Measurements from ENCODE around the gene PRKACA.
"Not testable (repeated sequence)": the region's sequence is repeated elsewhere in the genome, so short reads cannot be mapped to it uniquely, and the experiment has no call there.

Gene PRKACA

GRCh38 chr19:14147797-14148605, 30.4 kb upstream of the PRKACA start:
- peak in 1 of 2 donors; percentile 23 for DNase-seq (ENCODE audit: low read depth in 2 of 2)

DNA sequence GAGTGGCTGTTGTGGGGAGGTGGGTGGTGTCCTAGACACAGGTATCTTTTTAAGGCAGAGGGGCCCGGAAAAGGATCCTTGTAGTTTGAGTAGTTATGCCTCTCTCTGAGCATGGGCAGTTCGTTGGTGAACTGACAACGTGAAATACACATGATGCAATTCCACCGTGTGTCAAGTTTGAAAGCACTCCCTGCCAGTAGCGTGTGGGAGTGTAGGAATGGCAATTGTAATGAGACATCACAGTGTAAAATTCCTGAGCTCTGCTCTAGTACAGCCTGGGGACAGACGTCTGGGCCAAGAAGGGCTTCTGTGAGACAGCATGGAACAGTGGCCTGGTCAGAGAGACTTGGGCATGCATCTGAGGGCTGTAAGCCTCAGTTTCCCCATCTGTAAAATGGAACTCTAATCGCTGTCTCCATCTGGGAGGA, 29.2 kb upstream of the PRKACA start:
- no peak for DNase-seq (ENCODE audit: low read depth in 2 of 2)

DNA sequence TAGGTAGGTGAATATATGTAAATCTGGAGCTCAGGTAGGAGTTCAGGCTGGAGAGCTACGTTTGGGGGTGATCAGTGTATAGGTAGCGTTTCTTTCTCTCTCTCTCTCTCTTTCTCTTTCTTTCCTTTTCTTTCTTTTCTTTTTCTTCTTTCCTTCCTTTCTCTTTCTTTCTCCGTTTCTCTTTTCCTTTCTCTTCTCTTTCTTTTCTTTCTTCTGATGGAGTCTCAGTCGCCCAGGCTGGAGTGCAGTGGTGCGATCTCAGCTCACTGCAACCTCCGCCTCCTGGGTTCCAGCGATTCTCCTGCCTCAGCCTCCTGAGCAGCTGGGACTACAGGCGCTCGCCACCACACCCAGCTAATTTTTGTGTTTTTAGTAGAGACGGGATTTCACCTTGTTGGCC, 28.6 kb upstream of the PRKACA start:
- not testable (repeated sequence) for DNase-seq (ENCODE audit: low read depth in 2 of 2)

DNA sequence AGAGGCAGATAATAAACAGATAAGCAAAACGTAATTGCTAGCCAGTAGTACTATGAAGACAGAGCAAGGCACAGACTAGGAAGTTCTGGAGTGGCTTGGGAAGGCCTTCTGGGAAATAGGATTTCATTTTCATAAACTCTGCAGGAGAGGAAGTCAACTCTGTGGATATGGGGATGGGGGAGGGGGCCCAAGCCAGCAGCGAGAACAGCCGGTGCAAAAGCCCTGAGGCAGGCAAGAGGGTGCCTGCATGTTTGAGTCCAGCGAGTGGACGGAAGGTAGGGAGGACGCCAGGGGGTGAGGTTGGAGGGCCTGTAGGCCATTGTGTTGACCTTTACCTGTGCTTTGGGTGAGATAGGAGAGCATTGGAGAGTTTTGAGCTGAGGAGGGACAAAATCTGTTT, 27.8 kb upstream of the PRKACA start:
- DNase-seq (ENCODE audit: low read depth in 2 of 2) = no peak

GRCh38 chr19:14142262-14143190, 25.0 kb upstream of the PRKACA start:
- DNase-seq (ENCODE audit: low read depth in 2 of 2) = no peak

- no peak for DNase-seq (ENCODE audit: low read depth in 2 of 2)
Observed at GRCh38 chr19:14141041-14141440, 23.5 kb upstream of the PRKACA start.

- no peak for DNase-seq (ENCODE audit: low read depth in 2 of 2)
Observed at GRCh38 chr19:14139944-14140343, 22.4 kb upstream of the PRKACA start.

GRCh38 chr19:14138576-14139265, 21.2 kb upstream of the PRKACA start:
- no peak for DNase-seq (ENCODE audit: low read depth in 2 of 2)

- DNase-seq (ENCODE audit: low read depth in 2 of 2) = peak; percentile 91 to 96
Observed at GRCh38 chr19:14136509-14137281, 19.1 kb upstream of the PRKACA start, which contains the start of gene ASF1B. ASF1B (minus strand) TSS chr19:14136589; CDS start chr19:14136456, 133 bp downstream.

DNA sequence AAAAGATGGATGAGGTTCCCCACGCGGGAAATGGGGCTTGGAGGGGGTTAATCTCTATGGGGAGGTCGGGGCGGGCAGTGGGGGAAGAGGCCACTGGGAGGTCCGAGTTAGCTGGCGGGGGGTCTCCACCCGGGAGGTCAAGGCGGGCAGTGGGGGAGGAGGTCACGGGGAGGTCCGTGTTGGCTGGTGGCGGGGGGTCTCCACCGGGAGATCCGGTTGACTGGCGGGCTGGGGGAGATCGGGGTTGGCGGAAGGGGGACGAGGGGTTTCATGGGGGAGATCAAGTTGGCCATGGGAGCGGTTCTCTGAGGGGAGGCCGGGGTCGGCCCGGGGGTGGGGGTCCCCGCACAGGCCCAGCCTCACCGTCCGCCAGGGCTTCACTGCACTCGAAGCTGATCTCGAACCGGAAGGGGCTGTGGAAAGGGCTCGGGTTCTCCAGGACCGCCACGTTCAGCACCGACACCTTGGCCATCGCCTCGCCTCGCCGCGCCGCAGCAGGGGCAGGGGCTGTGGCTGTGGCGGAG, 18.5 kb upstream of the PRKACA start:
- no peak for DNase-seq (ENCODE audit: low read depth in 2 of 2)

DNA sequence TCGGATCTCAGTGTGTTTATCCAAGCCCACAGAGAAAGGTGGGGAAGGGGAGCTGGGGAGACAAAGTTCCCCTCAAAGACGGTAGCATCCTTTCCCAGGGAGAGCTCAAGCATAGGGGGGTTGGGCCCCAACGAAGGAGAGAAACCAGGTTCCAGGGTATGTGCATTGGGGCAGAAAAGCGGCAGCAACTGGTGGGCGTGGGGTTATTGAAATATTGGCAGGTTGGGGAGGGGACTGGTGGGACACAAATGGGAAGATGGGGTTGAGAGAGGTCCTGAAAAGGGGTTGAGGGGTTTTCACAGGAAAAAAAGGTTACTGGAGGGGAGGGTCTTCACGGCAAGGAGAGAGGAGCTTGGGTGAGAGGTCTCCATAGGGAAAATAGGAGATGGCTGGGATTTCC, 17.8 kb upstream of the PRKACA start:
- no peak for DNase-seq (ENCODE audit: low read depth in 2 of 2)

- no peak for DNase-seq (ENCODE audit: low read depth in 2 of 2)
Observed at GRCh38 chr19:14127929-14128509, 10.5 kb upstream of the PRKACA start.

GRCh38 chr19:14127176-14127575, 9.6 kb upstream of the PRKACA start:
- no peak for DNase-seq (ENCODE audit: low read depth in 2 of 2)

GRCh38 chr19:14122924-14123323, 5.4 kb upstream of the PRKACA start:
- no peak for DNase-seq (ENCODE audit: low read depth in 2 of 2)

GRCh38 chr19:14120497-14120780, 2.9 kb upstream of the PRKACA start:
- no peak for DNase-seq (ENCODE audit: low read depth in 2 of 2)

GRCh38 chr19:14119644-14120496, 2.3 kb upstream of the PRKACA start:
- DNase-seq (ENCODE audit: low read depth in 2 of 2) = no peak

GRCh38 chr19:14119146-14119545, 1.6 kb upstream of the PRKACA start:
- DNase-seq (ENCODE audit: low read depth in 2 of 2) = no peak

GRCh38 chr19:14118165-14119051, 846 bp upstream of the PRKACA start:
- DNase-seq (ENCODE audit: low read depth in 2 of 2) = no peak
